ENCODE data around the gene DNAJC13.
"Not testable (repeated sequence)": the region's sequence is repeated elsewhere in the genome, so short reads cannot be mapped to it uniquely, and the experiment has no call there.

Gene DNAJC13

GRCh38 chr3:132416807-132417694 lies at the start of gene DNAJC13:
DNAJC13 (plus strand) TSS chr3:132417502; CDS start chr3:132434551, 17,049 bp downstream.
- no peaks in the 10 kb centered on the region for H3K9me3 Mint-ChIP-seq
- peak; percentile 92 for DNase-seq (ENCODE audit: low spot score)
- peak within 1 kb of the TSS; percentile 98 for H3K4me3 Mint-ChIP-seq
- peaks cover 4% of the 10 kb centered on the region for H3K27me3 Mint-ChIP-seq (ENCODE audit: low read depth)
- peak within 1 kb of the TSS; percentile 97 for H3K27ac Mint-ChIP-seq
- H3K4me1 Mint-ChIP-seq (ENCODE audit: low read depth) = peaks cover 31% of the 10 kb centered on the region
- peaks cover 12% of the 10 kb centered on the region for H3K36me3 Mint-ChIP-seq (ENCODE audit: low read depth)

GRCh38 chr3:132368515-132368914 lies 48.8 kb upstream of the DNAJC13 start:
- Mint-ChIP-seq H3K27me3 (ENCODE audit: low read depth) (peaks cover 8% of the 10 kb centered on the region), H3K4me3 (no peak overlapping the region), H3K36me3 (ENCODE audit: low read depth) (no peaks in the 10 kb centered on the region), H3K27ac (no peak overlapping the region), H3K9me3 (no peaks in the 10 kb centered on the region), H3K4me1 (ENCODE audit: low read depth) (no peaks in the 10 kb centered on the region)
- DNase-seq (ENCODE audit: low spot score) = no peak

DNA sequence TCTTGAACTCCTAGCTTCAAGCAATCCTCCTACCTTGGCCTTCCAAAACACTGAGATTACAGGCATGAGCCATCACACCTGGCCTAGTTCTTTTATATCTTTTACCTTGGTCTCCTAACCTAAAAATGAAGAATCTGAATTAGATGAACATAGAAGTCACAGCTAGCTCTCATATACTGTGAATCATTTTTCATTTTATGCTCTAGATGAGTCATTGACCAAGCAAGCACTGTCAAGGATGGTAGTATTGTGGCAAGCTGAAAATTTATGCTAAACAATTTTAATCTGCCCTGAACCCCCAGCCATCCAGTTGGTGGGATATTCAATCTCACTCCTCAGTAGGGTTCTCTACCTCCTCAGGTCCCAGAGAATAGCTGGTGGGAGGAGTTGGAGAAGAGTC lies 48.3 kb upstream of the DNAJC13 start:
- H3K27ac Mint-ChIP-seq = peak overlapping the region; percentile 42
- DNase-seq (ENCODE audit: low spot score) = no peak
- H3K36me3 Mint-ChIP-seq (ENCODE audit: low read depth) = no peaks in the 10 kb centered on the region
- H3K4me1 Mint-ChIP-seq (ENCODE audit: low read depth) = no peaks in the 10 kb centered on the region
- peaks cover 8% of the 10 kb centered on the region for H3K27me3 Mint-ChIP-seq (ENCODE audit: low read depth)
- H3K9me3 Mint-ChIP-seq = no peaks in the 10 kb centered on the region
- H3K4me3 Mint-ChIP-seq = no peak overlapping the region

- H3K27me3 Mint-ChIP-seq (ENCODE audit: low read depth); H3K9me3 Mint-ChIP-seq; H3K27ac Mint-ChIP-seq; DNase-seq (ENCODE audit: low spot score); H3K4me1 Mint-ChIP-seq (ENCODE audit: low read depth); H3K36me3 Mint-ChIP-seq (ENCODE audit: low read depth): not testable (repeated sequence)
- peak overlapping the region; percentile 47 for H3K4me3 Mint-ChIP-seq
Observed at GRCh38 chr3:132376945-132377354, 40.4 kb upstream of the DNAJC13 start.

DNA sequence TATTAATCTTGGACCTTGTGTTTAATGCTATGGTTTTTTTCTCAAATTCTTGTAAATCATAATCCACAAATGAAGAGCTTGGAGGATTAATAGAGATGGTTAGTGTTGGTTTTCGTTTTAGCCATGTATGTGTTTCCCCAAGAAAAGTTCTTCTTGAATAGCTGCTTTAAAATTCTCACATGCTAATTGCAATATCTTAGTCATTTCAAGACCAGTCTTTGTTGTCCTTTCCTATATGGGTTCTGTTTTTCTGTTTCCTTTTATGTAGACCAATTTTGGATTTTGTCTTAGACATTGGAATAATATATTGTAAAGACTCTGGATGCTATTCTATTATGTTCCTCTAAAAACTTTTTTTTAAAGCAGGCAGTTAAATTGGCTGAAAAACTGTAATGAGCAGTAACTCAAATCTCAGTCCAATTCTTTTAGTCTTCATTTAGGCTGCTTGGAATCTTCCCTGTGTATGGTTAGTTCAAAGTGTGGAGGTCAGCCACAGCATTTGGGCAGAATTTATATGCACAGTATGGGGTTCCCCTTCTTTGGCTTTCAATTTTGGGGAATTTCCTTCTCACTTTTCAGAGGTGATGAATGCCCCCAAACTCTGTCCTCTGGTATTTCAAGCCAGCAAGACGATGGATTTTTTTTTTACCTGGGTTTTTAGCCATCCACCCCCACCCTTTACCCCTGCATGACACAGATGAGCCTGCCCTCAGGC lies 39.1 kb upstream of the DNAJC13 start:
- no peaks in the 10 kb centered on the region for H3K4me1 Mint-ChIP-seq (ENCODE audit: low read depth)
- H3K9me3 Mint-ChIP-seq = no peaks in the 10 kb centered on the region
- peaks cover 7% of the 10 kb centered on the region for H3K27me3 Mint-ChIP-seq (ENCODE audit: low read depth)
- no peak overlapping the region for H3K27ac Mint-ChIP-seq
- no peak for DNase-seq (ENCODE audit: low spot score)
- H3K4me3 Mint-ChIP-seq = no peak overlapping the region
- no peaks in the 10 kb centered on the region for H3K36me3 Mint-ChIP-seq (ENCODE audit: low read depth)

DNA sequence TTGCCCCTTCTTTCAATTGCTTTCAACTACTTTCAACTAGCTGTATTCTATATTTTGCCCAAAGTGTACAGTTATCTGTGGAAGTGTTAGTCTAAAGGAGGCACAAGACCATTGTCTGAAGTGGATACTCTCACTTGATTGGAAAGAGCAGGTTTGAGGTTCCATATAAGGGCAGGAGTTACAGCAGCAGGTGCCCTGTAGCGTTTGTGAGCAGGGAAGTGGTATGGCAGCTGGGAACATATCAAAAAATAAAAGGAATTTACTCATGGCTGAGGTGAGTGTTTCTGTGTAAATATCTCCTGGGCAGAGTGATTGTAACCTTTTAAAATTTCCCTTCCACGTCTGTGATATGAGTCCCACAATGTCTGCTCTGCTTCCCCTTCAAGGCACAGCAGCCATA lies 38.5 kb upstream of the DNAJC13 start:
- H3K36me3 Mint-ChIP-seq (ENCODE audit: low read depth) = no peaks in the 10 kb centered on the region
- H3K27me3 Mint-ChIP-seq (ENCODE audit: low read depth) = peaks cover 7% of the 10 kb centered on the region
- H3K9me3 Mint-ChIP-seq = no peaks in the 10 kb centered on the region
- H3K4me3 Mint-ChIP-seq = no peak overlapping the region
- no peak for DNase-seq (ENCODE audit: low spot score)
- no peaks in the 10 kb centered on the region for H3K4me1 Mint-ChIP-seq (ENCODE audit: low read depth)
- H3K27ac Mint-ChIP-seq = no peak overlapping the region

DNA sequence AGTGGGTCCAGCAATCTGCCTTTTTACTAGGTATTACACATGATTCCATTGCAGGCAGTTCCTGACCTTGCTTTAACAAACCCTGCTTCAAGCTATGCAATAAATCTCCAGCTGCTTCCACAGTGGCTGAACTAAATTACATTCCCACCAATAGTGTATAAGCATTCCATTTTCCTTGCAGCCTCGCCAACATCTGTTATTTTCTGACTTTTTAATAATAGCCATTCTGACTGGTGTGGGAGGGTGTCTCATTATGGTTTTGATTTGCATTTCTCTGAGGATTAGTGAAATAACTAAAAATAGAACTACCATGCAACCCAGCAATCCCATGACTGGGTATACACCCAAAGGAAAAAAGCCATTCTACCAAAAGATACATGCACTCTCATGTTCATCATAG lies 36.4 kb upstream of the DNAJC13 start:
- Mint-ChIP-seq H3K9me3 (no peaks in the 10 kb centered on the region), H3K4me1 (ENCODE audit: low read depth) (no peaks in the 10 kb centered on the region), H3K27ac (no peak overlapping the region), H3K27me3 (ENCODE audit: low read depth) (peaks cover 7% of the 10 kb centered on the region), H3K4me3 (no peak overlapping the region), H3K36me3 (ENCODE audit: low read depth) (no peaks in the 10 kb centered on the region)
- no peak for DNase-seq (ENCODE audit: low spot score)

DNA sequence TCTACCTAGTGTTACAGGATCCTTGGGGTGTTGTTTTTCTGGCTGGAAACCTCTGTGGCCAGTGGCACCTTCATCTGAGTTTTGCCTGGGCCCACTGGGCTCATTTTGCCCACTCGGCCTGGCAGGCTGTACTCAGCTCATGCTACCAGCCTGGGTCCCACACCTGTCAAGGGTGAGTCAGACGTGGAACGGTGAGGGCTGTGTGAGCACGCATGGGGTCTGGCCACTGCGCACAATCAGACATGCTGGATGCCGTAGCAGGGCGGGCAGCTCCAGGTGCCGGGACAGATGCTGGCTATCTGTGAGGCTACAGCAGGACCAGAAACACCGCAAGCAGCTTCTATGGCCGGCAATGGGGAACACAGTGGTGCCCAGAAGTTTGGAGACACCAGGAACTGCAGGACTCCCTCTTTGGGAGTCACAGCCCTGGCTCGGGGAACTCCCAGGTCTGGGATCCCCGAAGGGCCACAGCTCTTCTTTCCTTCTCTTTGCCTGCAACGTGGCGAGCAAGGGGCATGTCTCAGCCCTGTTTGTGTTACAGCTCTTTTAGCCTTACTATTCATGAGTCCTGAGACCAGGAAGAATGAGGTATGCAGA lies 35.9 kb upstream of the DNAJC13 start:
- Mint-ChIP-seq H3K9me3 (no peaks in the 10 kb centered on the region), H3K27ac (no peak overlapping the region), H3K36me3 (ENCODE audit: low read depth) (no peaks in the 10 kb centered on the region), H3K27me3 (ENCODE audit: low read depth) (peaks cover 7% of the 10 kb centered on the region), H3K4me3 (no peak overlapping the region), H3K4me1 (ENCODE audit: low read depth) (no peaks in the 10 kb centered on the region)
- no peak for DNase-seq (ENCODE audit: low spot score)

DNA sequence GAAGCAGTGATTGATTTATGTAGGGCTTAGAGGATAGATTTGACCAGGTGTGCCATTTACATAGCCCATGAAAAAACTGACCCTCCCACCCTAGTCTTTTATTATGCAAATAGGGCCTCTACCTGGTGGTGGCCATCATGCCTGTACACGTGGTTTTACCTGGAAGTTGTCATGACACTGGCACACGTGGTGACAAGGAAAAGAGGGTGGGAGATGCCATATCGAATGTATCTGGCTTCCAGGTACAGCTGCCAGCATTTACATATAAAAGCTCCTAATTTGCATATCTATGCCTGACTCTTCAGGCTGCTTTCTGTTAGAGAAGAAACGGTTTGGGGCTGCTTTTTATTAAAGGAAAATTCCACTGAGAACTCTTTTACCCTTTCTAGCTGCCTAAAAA lies 35.0 kb upstream of the DNAJC13 start:
- Mint-ChIP-seq H3K36me3 (ENCODE audit: low read depth) (no peaks in the 10 kb centered on the region), H3K27me3 (ENCODE audit: low read depth) (peaks cover 11% of the 10 kb centered on the region), H3K9me3 (no peaks in the 10 kb centered on the region), H3K4me1 (ENCODE audit: low read depth) (no peaks in the 10 kb centered on the region), H3K4me3 (no peak overlapping the region), H3K27ac (no peak overlapping the region)
- no peak for DNase-seq (ENCODE audit: low spot score)

GRCh38 chr3:132382688-132383194 lies 34.6 kb upstream of the DNAJC13 start:
- peaks cover 10% of the 10 kb centered on the region for H3K27me3 Mint-ChIP-seq (ENCODE audit: low read depth)
- H3K27ac Mint-ChIP-seq = no peak overlapping the region
- H3K4me3 Mint-ChIP-seq = no peak overlapping the region
- H3K36me3 Mint-ChIP-seq (ENCODE audit: low read depth) = no peaks in the 10 kb centered on the region
- H3K4me1 Mint-ChIP-seq (ENCODE audit: low read depth) = no peaks in the 10 kb centered on the region
- no peak for DNase-seq (ENCODE audit: low spot score)
- no peaks in the 10 kb centered on the region for H3K9me3 Mint-ChIP-seq

- DNase-seq (ENCODE audit: low spot score) = no peak
- Mint-ChIP-seq H3K27me3 (ENCODE audit: low read depth) (peaks cover 8% of the 10 kb centered on the region), H3K9me3 (no peaks in the 10 kb centered on the region), H3K4me1 (ENCODE audit: low read depth) (no peaks in the 10 kb centered on the region), H3K4me3 (no peak overlapping the region), H3K27ac (no peak overlapping the region), H3K36me3 (ENCODE audit: low read depth) (no peaks in the 10 kb centered on the region)
Observed at GRCh38 chr3:132386259-132386658, 31.0 kb upstream of the DNAJC13 start.

DNA sequence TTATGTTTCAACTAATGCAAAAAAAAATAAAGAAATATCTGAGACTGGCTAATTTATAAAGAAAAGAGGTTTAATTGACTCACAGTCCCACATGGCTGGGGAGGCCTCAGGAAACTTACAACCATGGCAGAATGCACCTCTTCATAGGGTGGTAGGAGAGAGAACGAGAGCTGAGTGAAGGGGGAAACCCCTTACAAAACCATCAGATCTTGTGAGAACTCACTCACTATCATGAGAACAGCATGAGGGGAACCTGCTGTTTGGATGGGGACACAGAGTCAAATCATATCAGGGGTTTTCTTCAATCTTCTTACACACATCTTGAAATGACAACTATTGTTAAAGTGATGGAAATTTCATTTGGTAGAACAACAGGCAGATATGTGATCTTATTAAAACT lies 24.6 kb upstream of the DNAJC13 start:
- not testable (repeated sequence) for H3K9me3 Mint-ChIP-seq; H3K27ac Mint-ChIP-seq; H3K4me3 Mint-ChIP-seq; H3K36me3 Mint-ChIP-seq (ENCODE audit: low read depth); DNase-seq (ENCODE audit: low spot score); H3K27me3 Mint-ChIP-seq (ENCODE audit: low read depth); H3K4me1 Mint-ChIP-seq (ENCODE audit: low read depth)

DNA sequence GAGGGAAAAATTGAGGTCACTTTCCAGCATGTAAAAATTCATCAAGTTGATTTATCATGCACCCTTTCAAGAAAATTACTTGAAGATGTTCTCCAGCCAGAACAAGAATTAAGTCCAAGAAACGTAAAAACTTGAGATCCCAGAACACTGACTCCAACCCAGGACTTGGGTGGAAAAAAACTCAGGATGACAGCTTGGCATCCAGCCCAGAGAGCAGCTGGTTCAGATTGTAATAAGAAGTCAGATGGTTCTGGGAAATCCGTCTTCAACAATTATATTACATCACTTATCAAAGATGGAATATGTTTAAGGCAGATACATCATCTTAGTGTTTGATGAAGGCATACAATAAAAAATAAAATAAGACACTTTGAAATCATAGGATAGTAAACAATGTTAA lies 23.0 kb upstream of the DNAJC13 start:
- no peaks in the 10 kb centered on the region for H3K9me3 Mint-ChIP-seq
- no peaks in the 10 kb centered on the region for H3K36me3 Mint-ChIP-seq (ENCODE audit: low read depth)
- no peak for DNase-seq (ENCODE audit: low spot score)
- no peak overlapping the region for H3K27ac Mint-ChIP-seq
- H3K4me3 Mint-ChIP-seq = no peak overlapping the region
- H3K4me1 Mint-ChIP-seq (ENCODE audit: low read depth) = no peaks in the 10 kb centered on the region
- peaks cover 2% of the 10 kb centered on the region for H3K27me3 Mint-ChIP-seq (ENCODE audit: low read depth)

DNA sequence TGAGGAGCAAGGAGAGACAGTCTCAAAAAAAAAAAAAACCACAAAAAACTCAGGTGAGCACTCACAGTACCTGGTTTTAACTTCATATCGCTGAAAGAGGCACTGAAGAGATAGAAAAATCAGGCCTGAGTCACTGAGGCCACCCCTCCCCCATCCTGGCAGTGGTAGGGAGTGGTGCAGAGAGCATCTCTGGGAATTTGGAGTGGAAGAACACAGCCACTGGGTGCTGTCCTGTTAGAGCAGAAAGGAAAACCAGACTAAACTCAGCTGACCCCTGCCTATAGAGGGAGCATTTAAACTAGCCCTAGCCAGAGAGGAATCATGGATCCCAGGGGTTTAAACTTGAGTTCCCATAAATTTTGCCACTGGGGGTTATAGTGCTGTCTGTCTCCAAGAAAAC lies 22.2 kb upstream of the DNAJC13 start:
- Mint-ChIP-seq H3K4me1 (ENCODE audit: low read depth) (no peaks in the 10 kb centered on the region), H3K27ac (no peak overlapping the region), H3K27me3 (ENCODE audit: low read depth) (peaks cover 2% of the 10 kb centered on the region), H3K9me3 (no peaks in the 10 kb centered on the region), H3K4me3 (no peak overlapping the region), H3K36me3 (ENCODE audit: low read depth) (no peaks in the 10 kb centered on the region)
- DNase-seq (ENCODE audit: low spot score) = no peak

Measured in T-helper 2 cell treated with Interferon-gamma antibody and Interleukin-4, amounts not matched to agents 5 μg/mL and 100 μg/mL, for 36 hours (primary cell).